Vagina (tissue), 2 donors: ENCODE results near the gene FBXO38. TPM values are rescaled to one million over a fixed set of nuclear protein-coding genes. Genes with fewer than 3 reads are reported as not detected.

ENCODE experiments used
- DNase-seq, 2 donors: peaks; one replicate each; pipeline ENCODE4 v3.0.0-alpha.2; 2017; ENCODE audit errors: extremely low spot score in 2 of 2
- H3K27ac ChIP-seq: fragments of 200-600 bp; sonication (generic); one replicate; pipeline ENCODE4 v1.5.1; 2019
- H3K27me3 ChIP-seq: fragments of 200-600 bp; sonication (generic); one replicate; pipeline ENCODE4 v1.5.1; 2019
- H3K36me3 ChIP-seq, 2 donors: fragments of 200-600 bp; sonication (generic); one replicate each; pipeline ENCODE4 v1.5.1; 2017 to 2019
- H3K4me1 ChIP-seq: fragments of 200-600 bp; sonication (generic); one replicate; pipeline ENCODE4 v1.5.1; 2019
- H3K4me3 ChIP-seq, 2 donors: fragments of 200-600 bp; sonication (generic); 1 replicate in 1 of 2; 2 replicates in 1 of 2; pipeline ENCODE4 v1.5.1; 2016 to 2019
- H3K9me3 ChIP-seq: fragments of 200-600 bp; sonication (generic); one replicate; pipeline ENCODE4 v1.5.1; 2019
- CTCF ChIP-seq, 3 experiments: fragments of 450-650 bp in 2 of 3; fragments of 200-600 bp in 1 of 3; sonication (generic) in 1 of 3; IDR thresholded peaks; one replicate each; pipeline ENCODE4 v1.5.1; 2017 to 2019; ENCODE audit warnings: antibody characterized with exemption in 3 of 3, mild to moderate bottlenecking in 2 of 3, moderate library complexity in 2 of 3
- POLR2A ChIP-seq, 2 donors: fragments of 450-650 bp; IDR thresholded peaks; one replicate each; pipeline ENCODE4 v1.6.1; 2017; ENCODE audit warnings: antibody characterized with exemption in 2 of 2, mild to moderate bottlenecking in 2 of 2, moderate library complexity in 2 of 2
- POLR2AphosphoS5 ChIP-seq, 2 donors: sonication (generic); formaldehyde crosslinking; IDR thresholded peaks; one replicate each; pipeline ENCODE4 v1.9.0; 2017; ENCODE audit warnings: antibody characterized with exemption in 2 of 2, mild to moderate bottlenecking in 2 of 2, low read depth in 1 of 2; ENCODE audit not compliant: insufficient read depth in 1 of 2
- intact Hi-C: fragments of 100-400 bp; cut with DNase I; formaldehyde crosslinking; loops from one replicate; pipeline ENCODE4 v1.15.1; 2023
- total RNA-seq: library from RNA; depleted of rRNA; stranded (reverse); fragments of >200 nt; gene quantifications from one replicate; pipeline ENCODE4 v1.2.3, GENCODE V29; 2016

The FBXO38 gene
- total RNA-seq, 1 donor from 2014 or later, result 40.3 TPM

GRCh38 chr5:148384380-148384737 is 601 bp downstream of the FBXO38 start:
- Histone ChIP-seq H3K27me3 (no peaks in the 10 kb centered on the region), H3K4me1 (peaks cover 53% of the 10 kb centered on the region), H3K4me3 (peak overlapping the region; percentile 71 to 75), H3K27ac (peak overlapping the region; percentile 85), H3K36me3 (no peaks in the 10 kb centered on the region), H3K9me3 (no peaks in the 10 kb centered on the region)
- no peak for TF ChIP-seq CTCF (IDR thresholded peaks at IDR 0.05)
- no peak for TF ChIP-seq POLR2AphosphoS5 (IDR thresholded peaks at IDR 0.05; ENCODE audit: insufficient read depth in 1 of 2, low read depth in 1 of 2)
- TF ChIP-seq POLR2A (IDR thresholded peaks at IDR 0.05), result no peak
- intact Hi-C loops, result no loop called here
- DNase-seq, result no peak

GRCh38 chr5:148385094-148385493 is 1.3 kb downstream of the FBXO38 start:
- DNase-seq, result no peak
- intact Hi-C loops, result no loop called here
- peak overlapping the region; percentile 71 to 75 for H3K4me3 ChIP-seq
- H3K36me3 ChIP-seq, result no peaks in the 10 kb centered on the region
- no peak overlapping the region for H3K27ac ChIP-seq
- TF ChIP-seq CTCF (IDR thresholded peaks at IDR 0.05) (no peak), POLR2AphosphoS5 (IDR thresholded peaks at IDR 0.05; ENCODE audit: insufficient read depth in 1 of 2, low read depth in 1 of 2) (no peak), POLR2A (IDR thresholded peaks at IDR 0.05) (no peak)
- H3K27me3 ChIP-seq, result no peaks in the 10 kb centered on the region
- no peaks in the 10 kb centered on the region for H3K9me3 ChIP-seq
- H3K4me1 ChIP-seq, result peaks cover 53% of the 10 kb centered on the region

GRCh38 chr5:148386041-148386440 is 2.3 kb downstream of the FBXO38 start:
- peaks cover 58% of the 10 kb centered on the region for H3K4me1 ChIP-seq
- intact Hi-C loops, result no loop called here

GRCh38 chr5:148387325-148387724 is 3.6 kb downstream of the FBXO38 start:
- TF ChIP-seq POLR2A (IDR thresholded peaks at IDR 0.05) (no peak), POLR2AphosphoS5 (IDR thresholded peaks at IDR 0.05; ENCODE audit: insufficient read depth in 1 of 2, low read depth in 1 of 2) (no peak), CTCF (IDR thresholded peaks at IDR 0.05) (no peak)
- H3K4me3 ChIP-seq, result no peak overlapping the region
- no peak for DNase-seq
- no peaks in the 10 kb centered on the region for H3K27me3 ChIP-seq
- peaks cover 71% of the 10 kb centered on the region for H3K4me1 ChIP-seq
- H3K27ac ChIP-seq, result no peak overlapping the region
- H3K36me3 ChIP-seq, result no peaks in the 10 kb centered on the region
- H3K9me3 ChIP-seq, result no peaks in the 10 kb centered on the region
- intact Hi-C loops, result no loop called here

More at GRCh38 chr5:148386041-148386440, 2.3 kb downstream of the FBXO38 start:
- Histone ChIP-seq H3K27ac (no peak overlapping the region), H3K9me3 (no peaks in the 10 kb centered on the region), H3K36me3 (no peaks in the 10 kb centered on the region), H3K4me3 (no peak overlapping the region), H3K27me3 (no peaks in the 10 kb centered on the region)
- TF ChIP-seq POLR2A (IDR thresholded peaks at IDR 0.05) (no peak), CTCF (IDR thresholded peaks at IDR 0.05) (no peak)
- no peak for DNase-seq

GRCh38 chr5:148388696-148389095 is 4.9 kb downstream of the FBXO38 start:
- H3K27ac ChIP-seq, result no peak overlapping the region

More at GRCh38 chr5:148388696-148389095, 4.9 kb downstream of the FBXO38 start:
- Histone ChIP-seq H3K4me3 (no peak overlapping the region), H3K27me3 (no peaks in the 10 kb centered on the region), H3K4me1 (peaks cover 72% of the 10 kb centered on the region), H3K36me3 (no peaks in the 10 kb centered on the region), H3K9me3 (no peaks in the 10 kb centered on the region)
- TF ChIP-seq POLR2A (IDR thresholded peaks at IDR 0.05) (no peak), CTCF (IDR thresholded peaks at IDR 0.05) (no peak), POLR2AphosphoS5 (IDR thresholded peaks at IDR 0.05; ENCODE audit: insufficient read depth in 1 of 2, low read depth in 1 of 2) (no peak)
- no peak for DNase-seq
- intact Hi-C loops, result no loop called here
